Measurements from ENCODE around the gene FBXL16. TPM values are rescaled to one million over a fixed set of nuclear protein-coding genes. Genes with fewer than 3 reads are reported as not detected.
A peak's percentile ranks its signal among the peaks of the same experiment; 100 is the strongest.
"Not testable (repeated sequence)": the region's sequence is repeated elsewhere in the genome, so short reads cannot be mapped to it uniquely, and the experiment has no call there.

The FBXL16 gene
- total RNA-seq, 4 donors from 2014 or later, result 2.2 to 8.4 (median 3.7) TPM

DNA sequence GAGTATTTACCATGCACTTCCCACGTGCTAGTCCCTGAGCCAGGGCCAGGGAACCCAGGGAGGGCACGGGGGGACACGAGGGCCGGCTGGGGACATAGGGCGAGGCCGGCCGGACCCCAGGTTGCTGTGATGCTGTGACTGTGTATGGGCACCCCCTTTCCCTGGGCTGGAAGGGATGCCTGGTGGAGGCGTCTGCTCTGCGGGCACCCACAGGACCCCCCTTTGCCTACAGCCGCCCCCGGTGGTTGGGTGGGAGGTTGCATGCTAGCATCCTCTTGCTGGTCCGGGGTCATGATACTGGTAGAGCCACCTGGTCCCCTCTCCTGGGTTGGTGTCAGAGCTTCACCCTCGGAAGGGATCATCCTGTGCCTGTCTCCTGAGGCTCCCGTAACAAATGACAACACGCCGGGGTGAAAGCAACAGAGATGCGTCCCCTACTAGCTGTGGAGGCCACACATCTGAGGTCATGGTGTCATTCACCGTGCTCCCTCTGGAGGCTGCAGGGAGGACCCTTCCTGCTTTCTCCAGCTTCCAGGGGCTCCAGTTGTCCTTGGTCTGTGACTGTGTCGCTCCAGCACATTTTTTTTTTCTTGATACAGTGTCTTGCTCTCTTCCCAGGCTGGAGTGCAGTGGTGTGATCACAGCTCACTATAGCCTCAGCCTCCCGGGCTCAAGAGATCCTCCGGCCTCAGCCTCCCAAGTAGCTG lies 38.3 kb upstream of the FBXL16 start:
- H3K4me1 ChIP-seq, result peaks cover 11 to 24% (median 13%) of the 10 kb centered on the region in 3 donors
- 76 to 81% methylated on average over 8 to 9 of the region's 21 CpGs for WGBS, 2 donors
- no peak overlapping the region for H3K4me3 ChIP-seq
- no peak overlapping the region for H3K27ac ChIP-seq
- peaks cover 0 to 12% (median 0%) of the 10 kb centered on the region in 4 donors for H3K27me3 ChIP-seq
- no peak for DNase-seq
- no peak for TF ChIP-seq POLR2A (IDR thresholded peaks at IDR 0.05)
- TF ChIP-seq, protein P1, sequence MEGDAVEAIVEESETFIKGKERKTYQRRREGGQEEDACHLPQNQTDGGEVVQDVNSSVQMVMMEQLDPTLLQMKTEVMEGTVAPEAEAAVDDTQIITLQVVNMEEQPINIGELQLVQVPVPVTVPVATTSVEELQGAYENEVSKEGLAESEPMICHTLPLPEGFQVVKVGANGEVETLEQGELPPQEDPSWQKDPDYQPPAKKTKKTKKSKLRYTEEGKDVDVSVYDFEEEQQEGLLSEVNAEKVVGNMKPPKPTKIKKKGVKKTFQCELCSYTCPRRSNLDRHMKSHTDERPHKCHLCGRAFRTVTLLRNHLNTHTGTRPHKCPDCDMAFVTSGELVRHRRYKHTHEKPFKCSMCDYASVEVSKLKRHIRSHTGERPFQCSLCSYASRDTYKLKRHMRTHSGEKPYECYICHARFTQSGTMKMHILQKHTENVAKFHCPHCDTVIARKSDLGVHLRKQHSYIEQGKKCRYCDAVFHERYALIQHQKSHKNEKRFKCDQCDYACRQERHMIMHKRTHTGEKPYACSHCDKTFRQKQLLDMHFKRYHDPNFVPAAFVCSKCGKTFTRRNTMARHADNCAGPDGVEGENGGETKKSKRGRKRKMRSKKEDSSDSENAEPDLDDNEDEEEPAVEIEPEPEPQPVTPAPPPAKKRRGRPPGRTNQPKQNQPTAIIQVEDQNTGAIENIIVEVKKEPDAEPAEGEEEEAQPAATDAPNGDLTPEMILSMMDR (IDR thresholded peaks at IDR 0.05), result no peak
- intact Hi-C loops (cut with DNase I), result no loop called here
- H3K36me3 ChIP-seq, result peaks cover 0 to 4% (median 0%) of the 10 kb centered on the region in 3 donors
- H3K9me3 ChIP-seq, result no peaks in the 10 kb centered on the region

DNA sequence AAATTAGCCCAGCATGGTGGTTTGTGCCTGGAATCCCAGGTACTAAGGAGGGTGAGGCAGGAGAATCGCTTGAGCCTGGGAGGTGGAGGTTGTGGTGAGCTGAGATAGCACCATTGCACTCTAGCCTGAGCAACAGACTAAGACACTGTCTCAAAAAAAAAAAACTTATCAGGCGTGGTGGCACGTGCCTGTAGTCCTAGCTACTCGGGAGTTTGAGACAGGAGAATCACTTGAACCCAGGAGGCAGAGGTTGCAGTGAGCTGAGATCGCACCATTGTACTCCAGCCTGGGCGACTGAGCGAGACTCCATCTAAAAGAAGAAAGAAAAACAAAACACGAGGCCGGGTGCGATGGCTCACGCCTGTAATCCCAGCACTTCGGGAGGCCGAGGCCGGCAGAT lies 37.3 kb upstream of the FBXL16 start:
- H3K9me3 ChIP-seq; intact Hi-C loops (cut with DNase I); H3K27ac ChIP-seq; H3K4me3 ChIP-seq; DNase-seq: not testable (repeated sequence)
- whole genome bisulfite sequencing, 2 donors, result 80 to 82% methylated on average over 14 of the region's 14 CpGs
- peaks cover 0 to 12% (median 0%) of the 10 kb centered on the region in 4 donors for H3K27me3 ChIP-seq
- peaks cover 11 to 28% (median 13%) of the 10 kb centered on the region in 3 donors for H3K4me1 ChIP-seq
- peaks cover 0 to 15% (median under 1%) of the 10 kb centered on the region in 3 donors for H3K36me3 ChIP-seq

DNA sequence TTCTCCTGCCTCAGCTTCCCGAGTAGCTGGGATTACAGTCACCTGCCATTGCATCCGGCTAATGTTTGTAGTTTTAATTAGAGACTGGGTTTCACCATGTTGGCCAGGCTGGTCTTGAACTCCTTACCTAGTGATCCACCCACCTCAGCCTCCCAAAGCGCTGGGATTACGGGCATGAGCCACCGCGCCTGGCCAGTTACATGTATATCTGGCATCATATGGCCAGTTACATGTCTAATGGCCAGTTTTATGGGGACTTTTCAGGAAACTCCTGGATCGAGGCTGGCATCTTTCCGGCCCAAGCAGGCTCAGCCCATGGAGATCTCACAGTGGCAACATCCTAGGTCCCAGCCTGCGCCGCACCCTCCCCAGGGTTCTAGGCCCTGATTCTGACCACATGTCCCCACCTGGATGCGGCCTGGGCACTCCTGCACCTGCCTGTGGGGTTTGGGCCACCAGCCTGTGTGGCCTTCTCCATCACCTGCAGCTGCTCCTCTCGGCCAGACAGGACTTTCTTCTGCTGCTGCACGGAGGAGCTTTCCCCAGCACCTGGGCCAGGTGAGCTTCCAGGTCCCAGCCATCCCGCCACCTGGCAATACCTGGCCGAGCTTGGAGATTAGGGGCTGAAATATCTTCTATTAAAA lies 36.5 kb upstream of the FBXL16 start:
- no peak for DNase-seq
- peaks cover 0 to 12% (median 0%) of the 10 kb centered on the region in 4 donors for H3K27me3 ChIP-seq
- H3K4me1 ChIP-seq, result peaks cover 11 to 33% (median 15%) of the 10 kb centered on the region in 3 donors
- TF ChIP-seq POLR2A (IDR thresholded peaks at IDR 0.05), result no peak
- TF ChIP-seq, protein P1 (IDR thresholded peaks at IDR 0.05), result no peak
- 84 to 87% methylated on average over 6 to 13 of the region's 15 CpGs for WGBS, 2 donors
- H3K27ac ChIP-seq, result no peak overlapping the region
- intact Hi-C loops (cut with DNase I), result no loop called here
- peaks cover 0 to 23% (median 8%) of the 10 kb centered on the region in 3 donors for H3K36me3 ChIP-seq
- no peaks in the 10 kb centered on the region for H3K9me3 ChIP-seq
- H3K4me3 ChIP-seq, result no peak overlapping the region

DNA sequence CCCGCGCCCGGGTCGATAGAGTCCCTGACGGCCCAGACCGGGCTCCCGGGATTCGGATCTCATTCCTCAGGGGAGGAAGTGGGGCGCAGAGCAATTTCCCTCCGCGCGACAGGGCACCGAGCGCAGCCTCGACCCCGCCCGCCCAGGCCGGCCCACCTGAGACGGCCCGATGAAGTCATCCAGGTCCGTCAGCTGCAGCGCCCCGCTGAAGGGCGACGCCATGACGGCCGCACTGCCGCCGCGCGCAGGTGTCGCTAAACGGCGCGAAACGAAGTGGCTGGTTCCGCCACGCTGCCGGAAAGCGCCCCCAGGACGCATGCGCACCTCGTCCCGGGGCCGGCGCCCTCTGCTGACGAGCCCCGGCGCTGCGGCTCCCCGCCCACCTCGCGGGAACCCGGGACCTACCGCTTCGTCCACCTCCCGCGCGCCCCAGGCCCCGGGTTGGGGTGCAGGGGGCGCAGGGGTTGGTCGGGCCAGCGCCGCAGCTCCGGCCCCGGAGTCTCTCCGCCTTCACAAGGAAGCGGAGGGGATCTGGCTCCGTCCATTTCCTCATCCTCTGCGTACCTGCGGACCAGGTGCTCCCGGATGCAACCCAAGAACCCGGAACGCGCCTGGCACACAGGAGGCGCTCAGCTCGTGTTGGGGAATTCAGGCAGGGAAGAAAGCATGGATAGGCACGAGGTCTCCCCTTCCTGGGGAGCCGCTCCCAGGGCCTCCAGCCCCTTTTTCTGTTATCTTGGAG lies 35.3 kb upstream of the FBXL16 start, which contains the start of gene CIAO3:
CIAO3 (minus strand) TSS at position 234 of the 742 bp plus-strand sequence; CDS start at position 222, 12 bp downstream.
- no peak for DNase-seq
- Histone ChIP-seq H3K36me3 (peaks cover 10 to 35% (median 16%) of the 10 kb centered on the region in 3 donors), H3K9me3 (no peaks in the 10 kb centered on the region), H3K27me3 (peaks cover 0 to 12% (median 0%) of the 10 kb centered on the region in 4 donors), H3K4me3 (peak within 1 kb of the TSS; percentile 72 to 99 (median 95)), H3K4me1 (peaks cover 11 to 33% (median 15%) of the 10 kb centered on the region in 3 donors), H3K27ac (peak within 1 kb of the TSS; percentile 54 to 91 (median 90))
- WGBS, 2 donors, result 0 to 1% methylated on average over 1 to 17 of the region's 79 CpGs
- TF ChIP-seq, protein P1 (IDR thresholded peaks at IDR 0.05), result peak; percentile 84 to 100 (median 96)
- TF ChIP-seq POLR2A (IDR thresholded peaks at IDR 0.05), result peak in 3 of 4 donors; percentile 19 to 83 (median 50)
- intact Hi-C loops (cut with DNase I), result no loop called here

DNA sequence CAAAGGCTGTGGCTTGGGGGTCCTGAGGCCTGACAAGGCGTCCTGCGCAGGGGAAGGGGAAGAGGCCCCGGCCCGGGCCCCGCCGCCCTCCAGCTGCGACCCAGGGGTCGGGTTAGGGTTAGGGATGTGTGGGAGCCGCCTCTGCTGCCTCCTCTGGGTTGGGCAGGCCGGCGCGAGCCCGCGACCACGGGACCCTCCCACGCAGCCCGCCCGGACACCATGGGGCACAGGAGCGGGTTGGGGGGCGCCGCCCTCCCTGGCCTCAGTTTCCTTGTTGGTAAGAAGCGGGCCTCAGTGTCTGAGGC lies 34.8 kb upstream of the FBXL16 start:
- H3K36me3 ChIP-seq, result peaks cover 15 to 40% (median 16%) of the 10 kb centered on the region in 3 donors
- H3K27me3 ChIP-seq, result peaks cover 0 to 8% (median 0%) of the 10 kb centered on the region in 4 donors
- intact Hi-C loops (cut with DNase I), result no loop called here
- 0% methylated on average over 1 to 7 of the region's 22 CpGs for WGBS, 2 donors
- no peaks in the 10 kb centered on the region for H3K9me3 ChIP-seq
- peaks cover 11 to 33% (median 15%) of the 10 kb centered on the region in 3 donors for H3K4me1 ChIP-seq
- DNase-seq, result no peak
- TF ChIP-seq POLR2A (IDR thresholded peaks at IDR 0.05), result no peak
- TF ChIP-seq, protein P1 (IDR thresholded peaks at IDR 0.05), result no peak
- peak overlapping the region; percentile 54 to 91 (median 90) for H3K27ac ChIP-seq
- peak overlapping the region; percentile 72 to 99 (median 95) for H3K4me3 ChIP-seq

All from esophagus squamous epithelium (tissue), 5 donors.